DND-41 (cell line): ENCODE data around the gene FAM53B.

ENCODE experiments used
- ATAC-seq: fragments of 200-7000 bp; cut with Tn5 transposase; 3 replicates; pipeline ENCODE4 v1.9.1; 2021; ENCODE audit warnings: low read depth; ENCODE audit not compliant: insufficient read depth
- DNase-seq: peaks from one replicate; pipeline ENCODE4 v3.0.0-alpha.2; 2020
- H2AFZ ChIP-seq: 2 replicates; pipeline ENCODE4 v1.6.0; 2012; ENCODE audit warnings: low read depth, low read length
- H3K27ac ChIP-seq: 2 replicates; pipeline ENCODE4 v1.5.1; 2012; ENCODE audit warnings: low read length, inconsistent platforms
- H3K27me3 ChIP-seq: fragments of 200-600 bp; sonication (generic); 2 replicates; pipeline ENCODE4 v1.6.0; 2012; ENCODE audit warnings: low read length, mild to moderate bottlenecking, inconsistent platforms; ENCODE audit not compliant: insufficient read depth, poor library complexity
- H3K36me3 ChIP-seq: 2 replicates; pipeline ENCODE4 v1.5.1; 2012; ENCODE audit warnings: low read length, inconsistent platforms; ENCODE audit not compliant: insufficient read depth
- H3K4me1 ChIP-seq: 2 replicates; pipeline ENCODE4 v1.5.1; 2012; ENCODE audit warnings: mild to moderate bottlenecking, low read length; ENCODE audit not compliant: insufficient read depth
- H3K4me2 ChIP-seq: 2 replicates; pipeline ENCODE4 v1.6.0; 2012; ENCODE audit warnings: mild to moderate bottlenecking, moderate library complexity, low read length, inconsistent platforms; ENCODE audit not compliant: insufficient read depth
- H3K4me3 ChIP-seq, 2 experiments: fragments of 200-600 bp in 1 of 2; shearing (Covaris generic) in 1 of 2; 2 replicates each; pipeline ENCODE4 v1.5.1; 2012 to 2016; ENCODE audit warnings: inconsistent platforms in 2 of 2, low read length in 2 of 2, mild to moderate bottlenecking in 2 of 2, low read depth in 1 of 2, moderate library complexity in 1 of 2
- H3K79me2 ChIP-seq: 2 replicates; pipeline ENCODE4 v1.6.0; 2012; ENCODE audit warnings: low read length, inconsistent platforms; ENCODE audit not compliant: insufficient read depth
- H3K9ac ChIP-seq: 2 replicates; pipeline ENCODE4 v1.6.0; 2012; ENCODE audit warnings: low read depth, mild to moderate bottlenecking, inconsistent platforms, low read length, moderate library complexity
- H3K9me3 ChIP-seq: 2 replicates; pipeline ENCODE4 v1.5.1; 2012; ENCODE audit warnings: low read length, moderate library complexity, mild to moderate bottlenecking, inconsistent platforms; ENCODE audit not compliant: insufficient read depth, severe bottlenecking
- H4K20me1 ChIP-seq: 2 replicates; pipeline ENCODE4 v1.6.0; 2012; ENCODE audit warnings: low read length; ENCODE audit not compliant: insufficient read depth
- CTCF ChIP-seq: IDR thresholded peaks from 2 replicates; pipeline ENCODE4 v1.5.1; 2012; ENCODE audit warnings: borderline replicate concordance, low read length, moderate library complexity, mild to moderate bottlenecking; ENCODE audit not compliant: poor library complexity, severe bottlenecking; ENCODE audit errors: extremely low read depth
- EZH2 ChIP-seq: IDR thresholded peaks from 3 replicates; pipeline ENCODE4 v1.6.1; 2012; ENCODE audit warnings: borderline replicate concordance, low read depth, mild to moderate bottlenecking, moderate library complexity, low read length, inconsistent platforms; ENCODE audit not compliant: severe bottlenecking

The FAM53B gene

GRCh38 chr10:124688889-124689670, 55.1 kb downstream of the FAM53B start:
- H3K4me2 ChIP-seq: no peak overlapping the region
- H2AFZ ChIP-seq: no peak overlapping the region
- H3K79me2 ChIP-seq: peaks cover 95% of the 10 kb centered on the region
- peaks cover 79% of the 10 kb centered on the region for H3K4me1 ChIP-seq
- H3K27me3 ChIP-seq: no peaks in the 10 kb centered on the region
- peaks cover 10% of the 10 kb centered on the region; the same call in 1 of the 2 replicates for H4K20me1 ChIP-seq
- peak overlapping the region; percentile 71 for H3K27ac ChIP-seq
- peaks cover 77% of the 10 kb centered on the region for H3K36me3 ChIP-seq
- DNase-seq (no peak), ATAC-seq (no peak)
- H3K9ac ChIP-seq: no peak overlapping the region
- no peak for TF ChIP-seq CTCF
- TF ChIP-seq EZH2: no peak
- H3K4me3 ChIP-seq: no peak overlapping the region
- no peaks in the 10 kb centered on the region for H3K9me3 ChIP-seq

- Histone ChIP-seq H3K4me2 (no peak overlapping the region), H3K36me3 (peaks cover 77% of the 10 kb centered on the region), H4K20me1 (peaks cover 8% of the 10 kb centered on the region; the same call in 1 of the 2 replicates), H3K4me1 (peaks cover 86% of the 10 kb centered on the region), H3K9ac (no peak overlapping the region), H3K4me3 (no peak overlapping the region), H3K27ac (peak overlapping the region; percentile 71), H3K9me3 (no peaks in the 10 kb centered on the region), H3K27me3 (no peaks in the 10 kb centered on the region), H3K79me2 (peaks cover 95% of the 10 kb centered on the region), H2AFZ (no peak overlapping the region)
- ATAC-seq (no peak), DNase-seq (no peak)
- TF ChIP-seq CTCF (no peak), EZH2 (no peak)
Measured at GRCh38 chr10:124688386-124688785, 55.8 kb downstream of the FAM53B start.

- H3K9ac ChIP-seq: no peak overlapping the region
- H3K79me2 ChIP-seq: peaks cover 99% of the 10 kb centered on the region
- ATAC-seq (no peak), DNase-seq (no peak)
- H3K4me1 ChIP-seq: peaks cover 96% of the 10 kb centered on the region
- H3K9me3 ChIP-seq: no peaks in the 10 kb centered on the region
- H3K4me3 ChIP-seq: no peak overlapping the region
- TF ChIP-seq EZH2 (no peak), CTCF (no peak)
- no peak overlapping the region for H3K4me2 ChIP-seq
- H2AFZ ChIP-seq: no peak overlapping the region
- peaks cover 8% of the 10 kb centered on the region; the same call in 1 of the 2 replicates for H4K20me1 ChIP-seq
- H3K27ac ChIP-seq: peak overlapping the region; percentile 81
- no peaks in the 10 kb centered on the region for H3K27me3 ChIP-seq
- H3K36me3 ChIP-seq: peaks cover 81% of the 10 kb centered on the region
Measured at GRCh38 chr10:124686707-124687376, 57.3 kb downstream of the FAM53B start.
